Measurements from ENCODE around the gene VAC14.

DNA sequence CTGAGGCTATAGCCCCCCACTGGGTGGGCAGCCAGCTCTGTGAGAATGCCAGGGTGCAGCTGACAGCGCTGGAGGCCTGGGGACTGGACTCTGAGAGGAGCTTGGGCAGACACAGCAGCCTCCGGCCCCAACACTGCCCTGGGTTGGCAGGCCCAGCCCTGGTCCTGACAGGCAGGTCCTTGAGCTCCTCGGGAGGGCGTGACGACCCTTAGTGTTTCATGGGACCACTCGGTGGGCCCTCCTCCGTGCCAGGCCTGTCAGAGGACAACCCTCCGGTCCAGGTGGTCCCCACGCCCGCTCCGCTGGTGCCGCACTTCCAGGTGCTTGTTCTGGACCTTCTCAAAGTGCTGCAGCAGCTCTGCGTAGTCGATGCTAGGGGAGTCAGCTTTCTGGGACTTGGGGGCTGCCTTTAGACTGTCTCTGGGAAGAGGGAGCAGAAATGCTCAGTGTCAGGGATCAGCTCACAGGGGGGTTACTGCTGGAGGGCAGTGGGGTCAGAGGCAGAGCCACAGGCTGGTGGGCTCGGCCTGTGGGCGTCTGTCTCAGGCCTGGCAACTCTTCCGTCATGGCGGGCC is 113.2 kb downstream of the VAC14 start:
- TF ChIP-seq TAF1 (IDR thresholded peaks at IDR 0.05; ENCODE audit: borderline replicate concordance, insufficient read depth, low read length) (no peak), POLR2AphosphoS5 (IDR thresholded peaks at IDR 0.05; ENCODE audit: low read depth, low read length) (no peak)
